IPS-18c (cell line): ENCODE measurements around the gene CRTAP.
"Not testable (repeated sequence)": the region's sequence is repeated elsewhere in the genome, so short reads cannot be mapped to it uniquely, and the experiment has no call there.

Experiments used
- H3K4me3 ChIP-seq: 2 replicates; pipeline ENCODE4 v1.7.0; 2013; ENCODE audit warnings: low read depth, mild to moderate bottlenecking, low read length, moderate library complexity; ENCODE audit not compliant: insufficient read depth
- H3K9me3 ChIP-seq: one replicate; pipeline ENCODE4 v1.6.1; 2013; ENCODE audit warnings: mild to moderate bottlenecking, low read length, moderate library complexity; ENCODE audit not compliant: control insufficient read depth, insufficient read depth

The CRTAP gene

GRCh38 chr3:33095436-33095835, 18.4 kb upstream of the CRTAP start:
- H3K9me3 ChIP-seq = no peaks in the 10 kb centered on the region
- H3K4me3 ChIP-seq = peak overlapping the region; percentile 80; the same call in 1 of the 2 replicates

- Histone ChIP-seq H3K4me3 (peak overlapping the region; percentile 80), H3K9me3 (no peaks in the 10 kb centered on the region)
Observed at GRCh38 chr3:33096093-33096868, 17.5 kb upstream of the CRTAP start.

GRCh38 chr3:33099109-33099645, 14.6 kb upstream of the CRTAP start:
- Histone ChIP-seq H3K4me3 (no peak overlapping the region), H3K9me3 (no peaks in the 10 kb centered on the region)

GRCh38 chr3:33099701-33100100, 14.1 kb upstream of the CRTAP start:
- H3K4me3 ChIP-seq = no peak overlapping the region
- no peaks in the 10 kb centered on the region for H3K9me3 ChIP-seq

DNA sequence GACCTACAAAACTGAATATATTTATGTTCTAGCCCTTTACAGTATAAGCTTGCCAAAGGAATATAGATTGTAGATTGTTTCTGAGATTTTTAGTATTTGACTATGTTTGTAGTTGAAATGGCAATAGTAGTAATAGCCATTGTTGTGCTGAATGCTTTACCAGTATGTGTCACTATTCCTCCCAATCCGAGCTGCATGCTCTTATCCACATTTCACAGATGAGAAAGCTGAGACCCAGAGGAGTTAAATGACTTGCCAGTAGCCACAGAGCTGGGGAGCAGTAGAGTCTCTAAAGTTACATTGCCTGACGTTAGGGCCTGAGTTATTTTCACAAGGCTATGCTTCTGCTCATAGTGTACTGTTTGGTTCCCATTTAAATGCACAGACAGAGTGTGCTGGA, 13.6 kb upstream of the CRTAP start:
- H3K9me3 ChIP-seq = no peaks in the 10 kb centered on the region
- no peak overlapping the region for H3K4me3 ChIP-seq

GRCh38 chr3:33103034-33103433, 10.8 kb upstream of the CRTAP start:
- no peak overlapping the region for H3K4me3 ChIP-seq
- H3K9me3 ChIP-seq = no peaks in the 10 kb centered on the region

GRCh38 chr3:33103480-33103879, 10.3 kb upstream of the CRTAP start:
- Histone ChIP-seq H3K4me3 (no peak overlapping the region), H3K9me3 (no peaks in the 10 kb centered on the region)

GRCh38 chr3:33104803-33105202, 9.0 kb upstream of the CRTAP start:
- H3K9me3 ChIP-seq = no peaks in the 10 kb centered on the region
- no peak overlapping the region for H3K4me3 ChIP-seq

GRCh38 chr3:33105341-33105948, 8.4 kb upstream of the CRTAP start:
- H3K9me3 ChIP-seq = no peaks in the 10 kb centered on the region
- no peak overlapping the region for H3K4me3 ChIP-seq

DNA sequence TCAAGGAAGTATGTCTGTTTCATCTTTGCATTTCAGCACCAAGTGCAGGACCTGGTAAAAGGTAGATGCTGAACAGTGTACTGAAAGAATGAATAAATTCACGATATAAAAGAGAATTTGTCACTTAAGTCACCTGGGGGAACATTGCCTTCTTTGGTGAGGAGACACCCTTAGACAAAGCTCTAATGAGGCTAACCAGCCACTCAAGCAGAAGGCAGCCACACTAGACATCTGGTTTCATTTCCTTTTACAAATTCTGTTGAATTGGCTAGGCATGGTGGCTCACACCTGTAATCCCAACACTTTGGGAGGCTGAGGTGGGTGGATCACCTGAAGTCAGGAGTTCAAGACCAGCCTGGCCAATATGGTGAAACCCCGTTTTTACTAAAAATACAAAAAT, 7.0 kb upstream of the CRTAP start:
- H3K9me3 ChIP-seq, H3K4me3 ChIP-seq: not testable (repeated sequence)

DNA sequence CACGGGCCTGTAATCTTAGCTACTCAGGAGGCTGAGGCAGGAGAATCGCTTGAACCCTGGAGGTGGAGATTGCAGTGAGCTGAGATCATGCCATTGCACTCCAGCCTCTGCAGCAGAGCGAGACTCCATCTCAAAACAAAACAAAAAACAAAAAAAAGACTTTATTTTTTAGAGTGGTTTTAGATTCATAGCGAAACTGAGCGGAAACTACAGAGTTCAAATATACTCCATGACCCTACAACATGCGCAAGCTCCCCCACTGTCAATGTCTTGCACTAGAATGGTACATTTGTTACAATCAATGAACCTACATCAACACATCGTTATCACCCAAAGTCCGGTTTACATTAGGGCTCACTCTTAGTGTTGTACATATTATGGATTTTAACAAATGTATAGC, 2.2 kb upstream of the CRTAP start:
- Histone ChIP-seq H3K9me3 (no peaks in the 10 kb centered on the region), H3K4me3 (no peak overlapping the region)

DNA sequence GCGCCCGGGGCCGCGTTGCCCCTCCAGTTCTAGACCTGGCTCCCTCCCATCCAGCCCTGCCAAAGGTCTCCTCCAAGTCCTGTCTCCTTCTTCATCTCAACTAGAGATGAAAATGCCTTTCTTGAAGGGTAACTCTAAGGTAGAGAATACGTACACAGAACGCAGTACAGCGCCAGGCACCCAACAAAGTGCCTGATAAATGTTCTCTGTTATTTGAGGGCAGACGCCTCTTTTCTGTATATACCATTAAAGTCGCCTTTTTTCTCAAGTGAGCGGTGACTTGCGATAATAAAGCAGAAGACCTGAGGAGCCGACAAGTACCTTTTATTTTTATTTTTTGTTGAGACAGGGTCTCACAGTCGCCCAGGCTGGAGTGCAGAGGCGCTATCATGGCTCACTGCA, 809 bp downstream of the CRTAP start:
- H3K4me3 ChIP-seq = peak overlapping the region; percentile 34; the same call in 1 of the 2 replicates
- H3K9me3 ChIP-seq = no peaks in the 10 kb centered on the region

- peak overlapping the region; percentile 34; the same call in 1 of the 2 replicates for H3K4me3 ChIP-seq
- no peaks in the 10 kb centered on the region for H3K9me3 ChIP-seq
Observed at GRCh38 chr3:33115024-33115768, 1.4 kb downstream of the CRTAP start.

DNA sequence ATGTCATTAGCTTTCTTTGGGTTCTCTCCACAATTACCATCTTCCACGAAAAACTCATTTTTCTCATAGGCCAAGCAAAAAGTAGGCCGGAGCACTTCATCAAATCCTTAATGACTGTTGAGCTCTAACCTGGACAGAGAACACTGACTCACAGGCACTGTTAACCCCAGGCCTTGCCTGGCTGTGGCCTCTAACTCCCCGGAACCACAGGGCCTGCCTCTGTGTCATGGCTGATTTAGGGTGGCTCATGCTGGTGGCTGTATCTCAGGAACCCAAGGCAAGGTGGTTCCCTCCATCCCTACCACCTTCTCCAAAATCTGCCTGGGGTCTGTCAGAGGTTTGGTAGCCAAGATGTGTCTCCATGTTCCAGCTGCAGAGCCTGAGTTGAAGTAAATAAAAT, 3.6 kb downstream of the CRTAP start:
- no peaks in the 10 kb centered on the region for H3K9me3 ChIP-seq
- no peak overlapping the region for H3K4me3 ChIP-seq

DNA sequence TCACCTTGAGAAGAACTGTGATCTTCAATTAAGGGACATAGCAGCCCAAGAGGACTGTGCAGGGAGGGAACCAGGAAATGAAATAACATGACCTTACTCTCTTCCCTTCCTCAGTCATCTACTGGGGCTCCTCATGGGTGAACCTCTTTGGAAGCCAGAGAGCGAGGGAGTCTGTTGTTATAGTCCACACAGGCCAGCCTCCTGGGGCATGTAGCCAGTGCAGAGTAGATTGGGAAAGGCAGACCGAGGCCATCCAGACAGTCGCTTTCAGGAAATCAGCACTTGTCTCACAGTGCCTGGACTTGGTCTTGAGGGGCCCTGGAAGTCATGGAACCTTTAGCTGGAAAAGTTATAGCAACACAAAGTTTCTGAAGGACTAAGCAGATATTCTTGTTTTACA, 6.1 kb downstream of the CRTAP start:
- Histone ChIP-seq H3K9me3 (no peaks in the 10 kb centered on the region), H3K4me3 (no peak overlapping the region)

DNA sequence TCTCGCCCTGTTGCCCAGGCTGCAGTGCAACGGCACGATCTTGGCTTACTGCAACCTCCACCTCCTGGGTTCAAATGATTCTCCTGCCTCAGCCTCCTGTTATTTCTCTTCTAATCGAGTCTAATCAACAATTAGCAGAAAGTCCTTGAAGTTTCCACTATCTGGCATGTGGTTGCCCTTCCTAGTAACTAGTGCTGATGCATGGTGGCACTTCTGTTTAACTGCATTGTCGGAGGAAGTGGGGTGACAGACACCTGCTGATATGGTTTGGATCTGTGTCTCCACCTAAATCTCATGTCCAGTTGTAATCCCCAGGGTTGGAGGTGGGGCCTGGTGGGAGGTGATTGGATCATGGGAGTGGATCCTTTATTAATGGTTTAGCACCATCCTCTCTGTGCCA, 9.2 kb downstream of the CRTAP start:
- no peaks in the 10 kb centered on the region for H3K9me3 ChIP-seq

DNA sequence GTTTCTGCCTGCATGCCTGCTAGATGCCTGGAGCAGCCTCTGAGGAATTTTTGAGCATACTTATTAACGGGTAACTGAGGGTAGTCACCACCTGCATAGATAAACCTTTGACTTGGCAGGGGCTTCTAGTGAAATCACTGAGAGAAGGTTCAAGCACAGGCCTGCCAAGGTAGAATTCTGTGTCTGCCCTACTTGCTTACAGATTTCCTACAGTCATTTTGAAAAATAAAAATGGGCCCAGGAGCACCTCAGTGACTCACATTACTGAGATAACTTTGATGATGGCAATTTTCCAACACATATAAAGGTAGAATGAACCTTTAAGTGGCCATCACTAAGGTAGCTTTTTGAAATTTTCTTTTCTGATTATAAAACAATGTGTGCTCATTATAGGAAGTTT, 10.8 kb downstream of the CRTAP start:
- no peaks in the 10 kb centered on the region for H3K9me3 ChIP-seq

More for the DNA sequence above, 9.2 kb downstream of the CRTAP start:
- no peak overlapping the region for H3K4me3 ChIP-seq

DNA sequence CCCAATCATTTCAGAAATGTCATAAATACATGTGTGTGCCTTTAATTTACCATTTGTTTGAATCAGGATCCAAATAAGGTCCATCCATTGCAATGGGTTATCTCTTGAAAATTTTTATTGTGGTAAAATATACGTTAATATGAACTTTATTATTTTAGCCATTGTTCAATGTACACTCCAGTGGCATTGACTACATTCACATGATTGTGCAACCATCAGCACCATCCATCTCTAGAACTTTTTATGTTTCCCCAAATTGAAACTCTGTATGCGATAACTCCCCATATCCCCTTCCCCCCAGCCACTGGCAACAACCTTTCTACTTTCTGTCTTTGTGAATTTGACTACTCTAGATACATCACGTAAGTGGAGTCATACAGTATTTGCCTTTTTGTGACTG, 12.0 kb downstream of the CRTAP start:
- no peak overlapping the region for H3K4me3 ChIP-seq
- no peaks in the 10 kb centered on the region for H3K9me3 ChIP-seq

More for the DNA sequence above, 10.8 kb downstream of the CRTAP start:
- no peak overlapping the region for H3K4me3 ChIP-seq
